ENCODE measurements around the gene RALGPS1.
"Not testable (repeated sequence)": the region's sequence is repeated elsewhere in the genome, so short reads cannot be mapped to it uniquely, and the experiment has no call there.

RALGPS1 gene

DNA sequence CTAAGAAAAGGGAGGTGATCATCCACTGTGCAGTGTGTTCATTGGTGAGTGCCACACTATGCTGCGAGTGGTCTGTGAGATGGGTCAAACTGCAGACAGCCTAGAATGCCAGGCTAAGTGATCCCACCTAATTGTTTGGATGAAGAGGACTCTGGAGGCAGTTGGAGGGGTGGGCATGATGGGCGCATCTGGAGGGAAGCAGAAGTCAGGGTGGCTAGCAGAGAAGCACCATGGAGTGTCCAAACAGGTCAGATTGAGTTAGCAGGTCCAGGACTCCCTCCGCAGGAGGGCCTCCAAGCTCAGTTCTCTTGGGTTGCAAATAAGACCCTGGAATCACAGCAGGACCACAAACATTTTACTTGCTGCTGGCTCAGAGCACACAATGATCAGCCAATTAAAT lies 227.7 kb downstream of the RALGPS1 start:
- no peak for DNase-seq

DNA sequence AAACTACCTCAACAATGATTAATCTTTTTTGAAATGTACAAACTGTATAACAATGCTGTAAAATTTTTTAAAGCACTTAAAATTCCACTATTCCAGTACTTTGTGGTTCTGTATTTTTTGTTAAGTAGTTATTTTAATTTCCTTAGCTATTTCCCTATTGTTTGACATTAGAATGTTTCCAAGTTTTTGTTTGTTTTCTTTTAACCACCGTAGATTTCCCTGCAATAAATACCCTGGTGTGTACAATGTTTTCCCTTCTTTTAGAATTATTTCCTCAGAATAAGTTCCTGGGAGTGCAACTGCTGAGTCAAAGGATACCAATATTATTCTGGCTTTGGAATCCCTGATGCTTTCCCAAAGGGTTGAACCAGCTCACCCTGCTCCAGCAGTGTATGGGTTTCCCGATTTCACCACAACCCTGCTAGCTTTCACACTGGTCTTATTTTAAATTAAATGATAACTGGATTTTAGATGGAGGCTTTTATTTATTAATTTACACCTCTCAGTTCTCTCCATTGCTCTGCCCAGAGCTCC lies 228.4 kb downstream of the RALGPS1 start:
- DNase-seq, result no peak

DNA sequence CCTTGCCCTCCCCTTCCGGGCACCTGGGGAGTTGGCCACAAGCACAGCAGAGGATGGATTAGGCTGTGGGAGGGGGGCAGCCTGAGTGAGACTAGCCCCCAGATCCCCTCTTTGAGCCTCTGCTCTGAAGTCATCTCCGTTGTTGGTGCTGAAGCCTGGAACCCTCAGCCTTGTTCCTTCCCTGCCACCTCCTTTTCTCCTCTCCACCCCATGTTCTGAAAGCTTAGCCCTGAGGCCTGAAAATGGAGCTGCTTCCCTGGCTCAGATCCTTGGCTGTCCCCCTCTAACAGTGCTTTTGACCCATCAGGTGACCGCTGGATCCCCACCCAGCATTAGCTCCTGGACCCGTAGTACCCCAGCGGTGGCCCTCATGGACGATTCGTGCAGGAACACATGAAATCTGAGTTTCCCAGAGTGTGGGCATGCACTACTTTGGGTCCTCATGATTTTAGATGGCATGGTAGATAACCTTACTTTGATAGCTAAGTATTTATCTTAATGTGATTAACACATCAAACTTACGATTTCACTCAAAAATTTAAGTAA lies 229.4 kb downstream of the RALGPS1 start:
- no peak for DNase-seq

DNA sequence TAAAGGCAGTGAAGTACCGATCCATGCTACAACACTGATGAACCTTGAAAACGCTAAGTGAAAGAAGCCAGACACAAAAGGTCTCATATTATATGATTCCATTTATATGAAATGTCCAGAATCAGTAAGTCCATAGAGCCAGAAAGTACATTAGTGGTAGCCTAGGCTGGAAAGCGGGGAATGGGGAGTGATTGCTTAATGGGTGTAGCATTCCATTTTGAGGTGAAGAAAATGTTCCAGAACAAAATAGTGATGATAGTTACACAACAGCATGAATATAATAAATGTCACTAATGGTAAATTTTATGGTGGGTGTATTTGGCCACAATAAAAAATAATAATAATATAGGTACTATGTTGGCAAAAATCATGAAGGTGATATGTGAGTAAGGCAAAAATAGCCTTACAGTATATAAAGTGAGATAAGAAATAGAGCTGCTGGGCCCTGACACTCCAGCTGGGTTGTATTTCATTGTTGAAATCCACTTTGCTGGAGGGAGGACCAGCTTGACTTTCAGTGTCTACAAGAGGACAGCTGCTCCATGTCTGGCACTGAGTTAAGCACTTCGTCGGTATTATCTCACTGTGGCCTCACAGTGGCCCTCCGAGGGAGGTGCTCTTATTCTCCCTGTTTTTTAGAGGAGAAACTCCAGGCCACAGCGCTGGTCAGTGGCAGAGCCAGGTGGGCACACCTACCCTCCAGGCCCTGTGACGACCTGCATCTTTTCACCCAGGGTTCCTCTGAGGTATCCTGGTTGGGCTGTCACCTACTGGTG lies 230.3 kb downstream of the RALGPS1 start:
- DNase-seq, result no peak

DNA sequence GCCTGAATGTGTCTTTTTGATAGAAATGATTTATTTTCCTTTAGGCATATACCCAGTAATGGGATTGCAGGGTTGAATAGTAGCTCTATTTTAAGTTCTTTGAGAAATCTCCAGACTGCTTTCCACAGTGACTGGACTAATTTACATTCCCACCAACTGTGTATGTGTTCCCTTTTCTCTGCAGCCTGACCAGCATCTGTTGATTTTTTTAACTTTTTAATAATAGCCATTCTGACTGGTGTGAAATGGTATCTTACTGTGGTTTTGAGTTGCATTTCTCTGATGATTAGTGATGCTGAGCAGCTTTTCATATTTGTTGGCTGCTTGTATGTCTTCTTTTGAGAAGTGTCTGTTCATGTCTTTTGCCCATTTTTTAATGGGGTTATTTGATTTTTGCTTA lies 232.3 kb downstream of the RALGPS1 start:
- not testable (repeated sequence) for DNase-seq

DNA sequence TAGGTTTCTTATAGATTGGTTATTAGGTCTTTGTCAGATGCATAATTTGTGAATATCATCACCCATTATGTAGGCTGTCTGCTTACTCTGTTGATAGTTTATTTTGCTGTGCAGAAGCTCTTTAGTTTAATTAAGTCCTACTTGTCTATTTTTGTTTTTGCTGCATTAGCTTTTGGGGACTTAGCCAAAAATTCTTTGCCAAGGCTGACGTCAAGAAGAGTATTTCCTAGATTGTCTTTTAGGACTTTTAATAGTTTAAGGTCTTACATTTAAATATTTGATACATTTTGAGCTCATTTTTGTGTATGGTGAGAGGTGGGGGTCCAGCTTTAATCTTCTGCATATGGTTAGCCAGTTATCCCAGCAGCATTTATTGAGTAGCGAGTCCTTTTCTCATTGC lies 232.7 kb downstream of the RALGPS1 start:
- DNase-seq, result no peak

DNA sequence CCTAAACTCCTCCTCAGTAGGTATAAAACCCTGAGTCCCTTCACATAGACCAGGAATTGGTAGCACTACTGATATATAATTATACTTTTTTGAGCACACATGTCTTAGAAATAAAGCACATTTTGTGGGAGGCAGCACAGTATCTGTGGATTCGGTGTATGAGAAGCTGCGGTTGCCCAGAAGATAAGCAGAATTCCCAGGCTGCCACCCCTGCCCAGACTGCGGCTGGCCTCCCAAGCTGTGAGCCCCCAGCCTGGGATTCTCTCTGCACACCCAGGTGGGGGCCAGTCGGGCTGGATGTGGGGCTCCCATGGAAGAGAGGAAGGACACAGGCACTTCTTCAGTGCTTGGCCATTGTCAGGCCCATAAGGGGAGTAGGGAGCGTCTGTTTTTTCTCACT lies 233.4 kb downstream of the RALGPS1 start:
- no peak for DNase-seq

DNA sequence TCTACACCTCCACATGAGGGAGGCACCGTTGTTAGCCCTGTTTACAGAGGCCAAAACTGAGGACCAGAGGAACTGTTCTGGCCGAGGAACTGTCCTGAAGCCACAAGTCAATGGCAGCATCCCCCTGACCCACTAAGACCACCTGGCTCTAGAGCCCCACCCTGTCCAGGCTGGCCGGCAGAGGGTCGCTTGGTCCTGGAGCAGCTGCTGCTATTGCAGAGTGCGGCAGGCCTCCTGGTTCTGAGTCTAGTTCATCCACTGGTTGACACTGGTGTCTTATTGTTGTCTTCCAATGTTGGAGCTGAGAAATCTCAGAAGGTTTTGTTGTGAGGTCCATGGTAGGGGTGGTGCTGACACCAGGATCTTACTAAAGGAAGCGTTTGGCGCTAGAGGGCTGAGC lies 234.4 kb downstream of the RALGPS1 start:
- no peak for DNase-seq

DNA sequence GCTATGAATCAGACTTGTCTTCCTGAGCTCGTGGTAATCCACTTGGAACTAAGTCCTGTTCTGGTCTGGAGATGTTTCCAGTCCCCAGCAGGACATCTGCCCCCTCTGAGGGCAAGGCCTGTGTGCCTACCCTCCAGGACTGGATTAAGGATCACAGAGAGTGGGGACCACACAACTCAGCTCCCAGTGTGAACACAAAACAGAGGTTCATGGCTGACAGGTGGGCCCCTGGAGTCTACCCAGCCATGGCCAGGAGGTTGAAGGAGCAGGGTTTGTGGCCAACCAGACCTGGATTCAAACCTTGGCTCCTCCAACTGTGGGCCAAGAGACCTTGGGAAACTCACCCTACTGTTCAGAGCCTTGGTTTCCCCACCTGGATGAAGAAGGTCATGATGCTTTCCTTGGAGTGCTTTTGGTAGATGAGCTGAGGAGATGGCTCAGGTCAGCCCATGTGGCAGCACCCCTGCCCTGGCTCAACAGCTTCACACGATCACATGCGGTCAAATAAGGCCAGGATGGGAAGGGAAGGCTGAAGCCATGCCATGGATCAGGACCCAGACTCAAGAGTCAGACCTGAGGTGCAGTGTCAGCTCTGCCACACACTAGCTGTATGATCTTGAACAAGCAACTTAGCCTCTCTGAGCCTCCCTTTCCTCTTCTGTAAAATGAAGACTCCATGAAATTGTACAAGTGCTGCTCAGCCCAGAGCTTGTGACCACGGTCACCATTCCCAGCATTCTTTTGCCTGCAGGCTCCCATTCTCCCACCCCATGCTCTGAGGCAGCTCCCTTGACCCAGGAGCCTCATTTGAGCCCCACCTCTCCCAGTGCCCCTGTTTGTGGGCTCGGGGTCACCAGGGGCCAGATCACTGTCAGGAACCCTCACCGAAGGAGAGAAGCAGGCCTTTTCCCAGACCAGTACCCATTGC lies 235.1 kb downstream of the RALGPS1 start:
- no peak for DNase-seq

DNA sequence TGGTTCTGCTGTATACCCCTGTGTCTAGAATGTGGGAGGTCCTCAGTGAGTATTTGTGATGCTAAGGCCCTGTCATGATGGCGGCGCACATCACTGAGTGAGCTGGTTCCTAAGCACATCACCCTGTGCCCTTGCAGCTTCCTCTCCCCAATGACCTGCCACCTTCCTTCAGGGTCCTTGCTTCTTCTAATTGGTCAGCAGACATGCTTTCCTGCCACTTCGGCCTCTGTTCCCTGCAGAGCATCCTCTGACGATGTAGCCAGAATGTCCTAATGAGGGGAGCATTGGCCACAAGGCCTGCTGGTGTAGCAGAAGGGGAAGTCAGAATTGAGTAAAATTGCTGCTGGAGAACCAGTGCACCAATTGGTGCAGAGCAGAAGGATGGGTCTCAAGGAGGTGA lies 238.9 kb downstream of the RALGPS1 start:
- DNase-seq, result no peak

DNA sequence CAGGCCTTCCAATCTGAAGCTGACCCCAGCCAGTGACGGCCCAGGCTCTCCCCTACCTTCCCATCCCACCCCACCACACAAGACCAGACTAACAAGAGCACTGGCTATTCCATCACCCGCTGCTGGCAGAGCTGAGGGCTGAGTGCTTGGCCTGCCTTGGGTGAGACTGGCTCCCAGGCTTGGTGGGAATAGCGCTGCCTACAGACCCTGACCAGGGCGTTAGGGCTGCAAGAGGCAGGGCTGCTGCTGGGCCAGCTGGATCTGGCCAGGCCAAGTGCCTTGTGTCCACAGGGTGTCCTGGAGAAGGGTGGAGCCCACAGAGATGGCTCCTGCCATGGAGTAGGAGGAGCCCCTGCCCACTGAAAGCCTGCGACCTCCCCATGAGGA lies 239.4 kb downstream of the RALGPS1 start:
- DNase-seq, result no peak

DNA sequence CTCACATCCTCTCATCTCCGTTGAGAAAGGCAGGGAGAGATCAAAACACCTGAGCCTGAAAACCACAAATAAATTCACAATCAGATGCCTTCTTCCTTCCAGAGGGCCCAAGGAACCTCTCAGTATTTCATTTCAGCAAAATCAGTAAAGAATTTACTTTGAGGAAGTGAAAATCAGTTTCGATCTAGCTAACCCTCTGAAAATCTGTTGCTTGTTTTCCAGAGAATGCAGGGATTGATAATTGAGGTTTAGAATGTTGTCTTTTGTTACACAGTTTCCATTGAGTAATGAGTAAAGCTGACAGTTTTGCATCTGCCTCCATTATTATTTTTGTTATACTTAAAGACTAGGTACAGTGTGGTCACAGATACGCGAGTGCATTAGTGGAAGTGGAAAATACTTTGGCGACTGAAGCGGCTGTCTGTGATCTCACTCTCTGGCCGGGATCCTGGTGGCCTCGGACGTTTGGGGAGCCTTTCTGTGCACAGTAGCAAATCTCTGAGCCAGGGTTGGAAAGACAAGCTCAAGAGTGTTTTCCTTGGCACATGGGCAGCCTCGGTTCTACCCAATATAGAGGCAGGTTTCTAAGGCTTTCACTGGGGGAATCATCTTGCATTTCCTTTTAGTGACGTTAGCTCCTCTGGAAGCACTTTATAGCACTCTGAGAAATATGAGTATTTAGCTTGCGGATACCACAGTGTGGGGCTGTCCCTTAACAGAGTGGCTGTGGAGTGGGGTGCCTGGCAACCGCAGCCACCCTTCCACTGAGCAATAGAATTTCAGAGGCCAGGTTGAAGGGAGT lies 240.0 kb downstream of the RALGPS1 start:
- no peak for DNase-seq

DNA sequence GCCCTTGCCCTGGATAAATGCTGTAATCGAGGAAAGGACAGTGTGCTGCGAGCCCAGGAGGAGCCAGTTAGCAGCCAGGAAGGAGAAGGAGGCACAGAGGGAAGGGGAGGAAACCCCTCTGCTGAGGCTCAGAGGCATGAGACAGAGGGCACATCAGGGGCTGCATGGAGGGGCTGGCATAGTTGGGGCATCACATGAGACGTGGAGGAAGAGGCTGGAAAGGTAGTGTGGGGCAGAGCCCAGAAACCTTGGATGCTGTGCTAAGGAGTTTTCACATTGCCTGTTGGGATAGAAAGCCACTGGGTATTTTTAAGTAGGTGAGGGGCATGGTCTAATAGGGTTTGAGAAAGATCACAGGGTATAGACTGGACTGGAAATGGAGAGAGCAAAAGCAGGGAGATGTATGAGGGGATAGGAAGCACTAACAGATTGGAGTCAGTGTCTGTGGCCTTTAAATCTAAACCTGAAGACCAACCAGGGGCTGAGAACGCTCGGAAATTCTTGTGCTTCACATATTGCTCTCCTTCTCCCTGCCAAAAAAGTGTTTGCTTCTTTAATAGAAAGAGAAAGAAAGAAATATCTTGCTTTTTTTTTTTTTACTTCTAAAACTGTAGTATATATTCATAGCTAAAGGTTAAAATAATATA lies 240.9 kb downstream of the RALGPS1 start:
- DNase-seq, result no peak

DNA sequence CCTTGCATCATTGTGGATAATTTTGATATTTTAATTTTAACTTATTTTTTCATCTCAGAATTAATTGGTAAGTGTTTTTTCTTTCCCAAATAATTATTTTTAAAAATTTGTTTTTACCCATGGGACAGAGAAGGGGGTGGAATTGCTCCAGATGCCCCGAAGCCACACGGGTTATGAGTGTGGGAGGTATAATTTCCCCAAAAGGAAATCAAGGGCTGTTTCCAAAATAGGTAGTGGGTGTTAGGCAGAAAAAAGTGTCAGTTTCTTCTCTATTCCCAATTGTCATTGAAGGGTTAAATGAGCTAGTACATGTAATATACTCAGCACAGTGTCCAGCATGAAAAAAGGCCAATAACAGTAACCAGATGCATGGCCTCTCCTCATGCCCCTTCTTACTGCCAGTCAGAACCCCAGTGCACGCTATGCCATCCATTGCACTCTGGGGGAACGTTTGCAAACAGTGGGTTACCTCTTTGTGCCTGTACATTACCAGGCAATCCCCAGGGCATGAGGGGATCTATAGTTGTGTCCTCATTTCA lies 244.3 kb downstream of the RALGPS1 start:
- DNase-seq, result no peak

DNA sequence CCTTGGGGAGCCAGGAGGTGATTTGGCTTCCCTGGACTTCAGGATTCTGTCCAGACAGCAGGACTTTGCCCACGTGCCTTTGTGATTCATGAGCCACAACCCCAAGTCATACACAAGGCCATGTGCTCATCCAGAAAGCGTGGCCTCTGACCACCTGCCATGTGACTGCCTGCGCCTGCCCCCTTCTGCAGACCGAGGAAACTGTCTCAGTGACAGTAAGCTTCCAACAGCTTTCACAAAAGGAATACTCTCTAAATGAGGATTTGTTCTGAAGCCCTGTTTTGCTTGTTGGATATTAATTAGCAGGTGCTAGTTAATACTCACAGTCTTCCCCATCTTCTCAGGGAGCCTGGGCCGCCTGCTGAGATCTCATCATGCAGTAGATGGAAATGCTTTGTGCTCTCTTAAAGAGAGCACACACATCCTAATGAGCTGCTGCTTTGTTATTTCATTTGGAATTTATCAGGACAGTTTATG lies 244.8 kb downstream of the RALGPS1 start:
- DNase-seq, result no peak

DNA sequence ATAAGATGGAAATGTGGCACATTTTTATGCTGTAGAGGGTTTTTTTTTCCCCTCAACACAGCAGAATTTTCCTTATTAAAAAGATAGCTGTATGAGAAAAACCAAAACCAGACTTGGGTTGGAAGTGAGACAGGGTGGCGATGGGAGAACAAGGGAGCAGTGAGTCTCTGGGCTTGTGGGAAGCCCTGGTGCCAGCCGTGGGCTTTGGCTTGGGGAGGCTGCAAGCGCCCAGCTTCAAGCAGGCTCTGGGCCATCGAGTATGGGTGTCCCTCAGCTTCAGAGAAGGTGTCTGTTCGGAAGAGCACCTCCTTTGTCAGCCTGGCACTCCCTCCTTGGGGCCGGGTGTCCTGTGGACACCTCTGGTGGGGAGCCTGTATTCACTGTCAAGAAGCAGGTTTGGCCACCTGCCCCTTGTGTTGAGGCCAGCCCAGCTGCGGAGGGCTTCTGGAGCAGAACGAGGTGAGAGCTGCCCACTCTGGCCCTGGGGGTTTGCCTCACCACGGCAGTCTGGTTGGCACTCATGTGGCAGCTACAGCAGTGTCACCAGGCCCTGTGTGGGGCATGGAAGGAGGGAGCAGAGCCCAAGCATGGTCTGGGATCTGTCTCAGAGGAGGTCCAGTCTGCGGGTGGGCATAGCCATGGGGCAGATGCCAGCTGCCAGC lies 245.5 kb downstream of the RALGPS1 start:
- no peak for DNase-seq

DNA sequence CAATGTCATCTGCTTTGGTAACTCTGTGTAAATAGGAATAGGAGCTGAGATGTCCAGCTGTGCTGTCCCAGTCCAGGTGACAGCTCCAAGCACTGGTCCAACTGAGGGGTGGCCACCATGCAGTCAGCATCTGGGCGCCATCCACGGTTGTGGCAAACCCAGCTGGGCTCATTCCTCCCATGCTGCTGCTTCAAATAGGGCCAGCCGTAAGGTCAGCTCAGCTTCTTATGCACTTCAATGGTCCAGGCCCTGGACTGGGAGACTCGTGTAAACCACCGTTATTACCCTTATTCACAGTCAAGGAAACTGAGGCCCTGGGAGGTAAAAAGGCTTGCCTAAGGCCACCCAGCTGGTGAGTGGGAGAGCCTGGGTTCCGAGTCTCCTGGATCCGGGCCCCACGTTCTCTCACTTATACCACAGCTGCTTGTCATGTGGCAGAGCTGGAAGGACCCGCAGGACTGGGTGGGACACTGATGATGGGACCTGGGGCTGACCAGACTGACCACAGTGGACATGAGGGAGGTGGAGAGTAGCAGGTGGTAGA lies 246.6 kb downstream of the RALGPS1 start:
- DNase-seq, result no peak

DNA sequence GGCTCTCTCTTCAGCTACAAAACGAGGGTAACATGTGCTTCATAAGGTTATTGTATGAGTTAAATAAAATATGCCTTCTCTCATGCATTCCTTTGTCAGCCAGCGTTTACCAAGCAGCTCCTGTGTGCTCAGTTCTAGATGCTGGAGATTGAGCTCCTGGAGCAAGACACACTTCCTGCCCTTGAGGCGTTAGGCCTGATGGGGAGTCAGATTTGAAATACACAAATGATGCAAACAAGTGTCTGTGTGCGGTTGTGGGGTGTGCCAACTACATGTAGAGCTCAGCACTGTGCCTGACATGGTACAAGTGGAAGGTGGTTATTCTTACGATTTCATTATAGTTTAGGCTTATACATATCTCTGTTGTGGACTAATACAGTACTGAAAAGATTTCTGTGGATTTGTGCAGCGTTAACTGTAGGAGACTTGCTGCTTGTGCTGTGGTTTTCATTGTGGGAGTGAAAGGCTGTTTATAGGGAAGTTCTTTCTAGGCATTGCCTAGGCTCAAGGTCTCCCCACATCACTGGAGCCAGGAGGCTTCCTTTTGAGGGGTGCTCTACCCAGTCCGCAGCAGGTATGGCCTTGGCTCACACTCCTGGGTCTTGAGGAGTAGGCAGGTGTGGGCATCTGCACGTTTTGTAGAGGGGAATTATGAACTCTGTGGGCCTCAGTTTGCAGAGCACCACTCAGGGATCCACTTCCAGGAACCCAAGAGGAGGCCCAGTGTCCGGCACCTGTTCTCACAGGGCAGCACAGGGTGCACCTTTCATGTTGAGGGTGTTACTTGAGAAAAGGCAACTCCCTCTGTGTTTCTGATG lies 247.7 kb downstream of the RALGPS1 start:
- DNase-seq, result no peak

DNA sequence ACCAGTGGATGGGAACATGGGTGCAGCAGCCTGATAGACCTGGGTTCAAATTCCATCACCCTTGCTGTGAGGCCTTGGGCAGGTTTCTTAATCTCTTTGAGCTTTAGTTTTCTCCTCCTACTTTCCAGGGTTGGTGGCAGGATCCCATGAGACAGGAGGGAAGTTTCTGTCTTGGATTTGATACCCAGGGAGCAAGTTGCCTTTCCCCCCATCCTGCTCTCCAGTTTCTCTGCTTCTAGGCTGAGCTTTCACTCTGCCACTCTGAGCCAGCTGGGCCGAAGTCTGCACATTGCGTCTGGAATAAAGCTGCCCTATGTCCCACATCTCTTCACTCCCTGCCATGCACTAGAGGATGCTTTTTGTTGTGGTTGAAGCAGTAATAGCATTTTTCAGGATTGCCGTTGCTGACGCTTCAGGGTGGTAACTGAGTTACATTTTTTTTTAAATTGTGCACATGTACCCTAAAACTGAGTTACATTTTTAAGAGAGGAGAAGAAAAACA lies 248.3 kb downstream of the RALGPS1 start:
- DNase-seq, result no peak

DNA sequence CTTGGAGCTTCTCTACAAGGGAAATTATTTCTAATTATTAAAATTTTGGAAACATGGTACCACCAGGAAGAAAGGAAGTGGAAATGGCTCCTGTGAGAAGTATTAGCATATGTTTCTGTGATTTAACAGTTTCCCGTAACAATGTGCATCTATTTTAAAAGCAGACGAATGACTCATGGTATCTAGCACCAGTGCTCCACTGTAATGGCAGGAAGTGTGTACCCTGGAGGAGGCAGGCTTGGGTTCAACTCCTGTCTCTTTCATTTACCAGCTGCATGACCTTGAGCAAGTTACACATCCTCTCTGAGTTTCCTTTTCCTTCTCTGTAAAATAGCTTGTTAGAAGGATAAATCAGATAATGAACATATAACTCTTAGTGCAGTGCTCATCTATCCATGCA lies 248.8 kb downstream of the RALGPS1 start:
- DNase-seq, result no peak

All from stimulated activated naive CD4-positive, alpha-beta T cell (primary cell).